Activated CD8-positive, alpha-beta memory T cell treated with anti-CD3 and anti-CD28 coated beads for 36 hours (primary cell): ENCODE measurements around the gene MAP4. TPM values are rescaled to one million over a fixed set of nuclear protein-coding genes. Genes with fewer than 3 reads are reported as not detected.
"Not testable (repeated sequence)": the region's sequence is repeated elsewhere in the genome, so short reads cannot be mapped to it uniquely, and the experiment has no call there.

Experiments used
- CTCF ChIA-PET: fragments of 350-600 bp; sonication (Branson Sonifier 250); formaldehyde crosslinking; loops from one replicate; lab custom pipeline; 2021; ENCODE audit warnings: antibody characterized with exemption; lab: Charles Lee
- POLR2A ChIA-PET: fragments of 350-600 bp; sonication (Branson Sonifier 250); formaldehyde crosslinking; loops from one replicate; lab custom pipeline; 2021; ENCODE audit warnings: antibody characterized with exemption; lab: Charles Lee
- total RNA-seq, 2 experiments: library from RNA; stranded (reverse); gene quantifications; one replicate each; pipeline ENCODE4 v1.2.3, GENCODE V29; 2021

MAP4 gene
- total RNA-seq, 2 experiments from 2014 or later = 113 to 117 TPM

GRCh38 chr3:47910777-47911440 is 105.3 kb downstream of the MAP4 start:
- CTCF ChIA-PET = interaction anchor here (0.6 kb wide), 1 partner anchor 1353 kb away, joined by 6 read pairs; no protein-coding TSS in a partner anchor
- POLR2A ChIA-PET = no interaction called here

GRCh38 chr3:47910233-47910632 is 106.0 kb downstream of the MAP4 start:
- CTCF ChIA-PET = interaction anchor here (0.6 kb wide), 1 partner anchor 1354 kb away, joined by 6 read pairs; no protein-coding TSS in a partner anchor
- POLR2A ChIA-PET = no interaction called here

- CTCF ChIA-PET = no interaction called here
- POLR2A ChIA-PET = no interaction called here
Measured at GRCh38 chr3:47909607-47910006, 106.6 kb downstream of the MAP4 start.

GRCh38 chr3:47908744-47909143 is 107.5 kb downstream of the MAP4 start:
- ChIA-PET CTCF (no interaction called here), POLR2A (no interaction called here)

- POLR2A ChIA-PET = no interaction called here
- CTCF ChIA-PET = no interaction called here
Measured at GRCh38 chr3:47907784-47908183, 108.4 kb downstream of the MAP4 start.

GRCh38 chr3:47902746-47903145 is 113.5 kb downstream of the MAP4 start:
- POLR2A ChIA-PET = no interaction called here

GRCh38 chr3:47901280-47901833 is 114.9 kb downstream of the MAP4 start:
- CTCF ChIA-PET = interaction anchor here (1.2 kb wide), 1 partner anchor 1157 kb away, joined by 3 read pairs; no protein-coding TSS in a partner anchor
- POLR2A ChIA-PET = no interaction called here

More at GRCh38 chr3:47902746-47903145, 113.5 kb downstream of the MAP4 start:
- CTCF ChIA-PET = no interaction called here

GRCh38 chr3:47899495-47900108 is 116.6 kb downstream of the MAP4 start:
- CTCF ChIA-PET = no interaction called here
- POLR2A ChIA-PET = no interaction called here

- ChIA-PET POLR2A (no interaction called here), CTCF (interaction anchor here (0.6 kb wide), 1 partner anchor 244 kb away, joined by 3 read pairs; no protein-coding TSS in a partner anchor)
Measured at GRCh38 chr3:47897954-47898353, 118.3 kb downstream of the MAP4 start.

- CTCF ChIA-PET = no interaction called here
- POLR2A ChIA-PET = no interaction called here
Measured at GRCh38 chr3:47896736-47897135, 119.5 kb downstream of the MAP4 start.

- ChIA-PET CTCF (no interaction called here), POLR2A (no interaction called here)
Measured at GRCh38 chr3:47895241-47895640, 121.0 kb downstream of the MAP4 start.

GRCh38 chr3:47892286-47893040 is 123.8 kb downstream of the MAP4 start:
- CTCF ChIA-PET = interaction anchor here (0.7 kb wide), 1 partner anchor 224 kb away, joined by 3 read pairs; no protein-coding TSS in a partner anchor

GRCh38 chr3:47891613-47892005 is 124.6 kb downstream of the MAP4 start:
- ChIA-PET CTCF (interaction anchor here (0.6 kb wide), 1 partner anchor 188 kb away, joined by 3 read pairs; no protein-coding TSS in a partner anchor), POLR2A (no interaction called here)

More at GRCh38 chr3:47892286-47893040, 123.8 kb downstream of the MAP4 start:
- POLR2A ChIA-PET = no interaction called here

- POLR2A ChIA-PET = no interaction called here
Measured at GRCh38 chr3:47890828-47891612, 125.2 kb downstream of the MAP4 start.

GRCh38 chr3:47890126-47890827 is 125.9 kb downstream of the MAP4 start:
- ChIA-PET CTCF (interaction anchor here (0.7 kb wide), 1 partner anchor 419 kb away, joined by 3 read pairs; no protein-coding TSS in a partner anchor), POLR2A (no interaction called here)

More at GRCh38 chr3:47890828-47891612, 125.2 kb downstream of the MAP4 start:
- CTCF ChIA-PET = interaction anchor here (0.6 to 0.7 kb wide), 2 partner anchors 189 to 419 kb away, joined by 3 read pairs; no protein-coding TSS in a partner anchor

GRCh38 chr3:47888986-47889757 is 127.0 kb downstream of the MAP4 start:
- POLR2A ChIA-PET = no interaction called here
- CTCF ChIA-PET = no interaction called here

- CTCF ChIA-PET = not testable (repeated sequence)
- POLR2A ChIA-PET = interaction anchor here (0.6 kb wide), 1 partner anchor 368 kb away, joined by 3 read pairs; no protein-coding TSS in a partner anchor
Measured at GRCh38 chr3:47887991-47888390, 128.2 kb downstream of the MAP4 start.
